NCI-H187 (cell line): Measurements from ENCODE around the gene TATDN2.
A peak's percentile ranks its signal among the peaks of the same experiment; 100 is the strongest.

Experiments
- DNase-seq, 2 experiments: peaks; one replicate each; lab custom pipeline; 2025; lab: John Stamatoyannopoulos, UW

TATDN2 gene, protein sequence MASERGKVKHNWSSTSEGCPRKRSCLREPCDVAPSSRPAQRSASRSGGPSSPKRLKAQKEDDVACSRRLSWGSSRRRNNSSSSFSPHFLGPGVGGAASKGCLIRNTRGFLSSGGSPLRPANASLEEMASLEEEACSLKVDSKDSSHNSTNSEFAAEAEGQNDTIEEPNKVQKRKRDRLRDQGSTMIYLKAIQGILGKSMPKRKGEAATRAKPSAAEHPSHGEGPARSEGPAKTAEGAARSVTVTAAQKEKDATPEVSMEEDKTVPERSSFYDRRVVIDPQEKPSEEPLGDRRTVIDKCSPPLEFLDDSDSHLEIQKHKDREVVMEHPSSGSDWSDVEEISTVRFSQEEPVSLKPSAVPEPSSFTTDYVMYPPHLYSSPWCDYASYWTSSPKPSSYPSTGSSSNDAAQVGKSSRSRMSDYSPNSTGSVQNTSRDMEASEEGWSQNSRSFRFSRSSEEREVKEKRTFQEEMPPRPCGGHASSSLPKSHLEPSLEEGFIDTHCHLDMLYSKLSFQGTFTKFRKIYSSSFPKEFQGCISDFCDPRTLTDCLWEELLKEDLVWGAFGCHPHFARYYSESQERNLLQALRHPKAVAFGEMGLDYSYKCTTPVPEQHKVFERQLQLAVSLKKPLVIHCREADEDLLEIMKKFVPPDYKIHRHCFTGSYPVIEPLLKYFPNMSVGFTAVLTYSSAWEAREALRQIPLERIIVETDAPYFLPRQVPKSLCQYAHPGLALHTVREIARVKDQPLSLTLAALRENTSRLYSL

DNA sequence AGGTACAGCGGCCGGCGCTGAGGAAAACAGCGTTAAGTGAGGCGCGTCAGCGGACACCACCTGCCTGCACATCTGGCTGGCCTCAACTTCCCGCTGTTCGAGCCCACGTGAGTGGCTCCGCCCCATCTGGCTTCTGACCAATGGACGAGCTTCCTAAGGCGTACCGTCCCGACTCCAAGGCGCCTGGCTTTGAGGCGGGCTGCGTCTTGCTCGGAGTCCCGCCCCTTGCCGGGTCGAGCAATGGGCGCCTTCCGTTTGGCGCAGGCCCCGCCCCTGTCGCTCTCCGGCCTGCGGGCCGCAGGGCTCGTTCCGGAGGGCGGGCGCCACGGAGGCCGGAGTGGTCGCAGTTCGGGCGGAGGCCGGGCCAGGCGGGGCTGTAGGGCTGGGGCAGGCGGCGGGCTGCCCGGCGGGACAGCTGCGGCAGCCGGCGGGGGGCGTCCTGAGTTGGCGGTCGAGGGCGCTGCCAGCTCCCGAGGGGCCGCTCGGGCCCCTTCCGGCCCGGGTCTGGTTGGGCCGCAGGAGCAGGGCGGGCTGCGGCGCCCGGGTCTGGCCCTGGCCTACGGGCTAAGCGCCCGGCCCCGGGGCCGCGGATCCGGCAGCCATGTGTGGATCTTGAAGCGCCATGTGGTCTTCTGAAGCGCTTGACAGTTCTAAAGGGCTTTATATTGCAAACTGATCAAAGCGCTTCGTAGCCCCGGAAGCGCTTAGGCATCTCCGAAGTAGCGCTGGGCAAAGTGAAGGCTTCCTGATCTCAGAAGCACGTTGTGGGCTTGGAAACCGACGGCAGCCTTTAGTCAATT lies at the start of gene TATDN2:
TSS of gene TATDN2 (plus strand) at position 276 of the 800 bp plus-strand sequence. CDS start 742 bp downstream, outside the sequence.
- DNase-seq, result peak; percentile 78 to 88

DNA sequence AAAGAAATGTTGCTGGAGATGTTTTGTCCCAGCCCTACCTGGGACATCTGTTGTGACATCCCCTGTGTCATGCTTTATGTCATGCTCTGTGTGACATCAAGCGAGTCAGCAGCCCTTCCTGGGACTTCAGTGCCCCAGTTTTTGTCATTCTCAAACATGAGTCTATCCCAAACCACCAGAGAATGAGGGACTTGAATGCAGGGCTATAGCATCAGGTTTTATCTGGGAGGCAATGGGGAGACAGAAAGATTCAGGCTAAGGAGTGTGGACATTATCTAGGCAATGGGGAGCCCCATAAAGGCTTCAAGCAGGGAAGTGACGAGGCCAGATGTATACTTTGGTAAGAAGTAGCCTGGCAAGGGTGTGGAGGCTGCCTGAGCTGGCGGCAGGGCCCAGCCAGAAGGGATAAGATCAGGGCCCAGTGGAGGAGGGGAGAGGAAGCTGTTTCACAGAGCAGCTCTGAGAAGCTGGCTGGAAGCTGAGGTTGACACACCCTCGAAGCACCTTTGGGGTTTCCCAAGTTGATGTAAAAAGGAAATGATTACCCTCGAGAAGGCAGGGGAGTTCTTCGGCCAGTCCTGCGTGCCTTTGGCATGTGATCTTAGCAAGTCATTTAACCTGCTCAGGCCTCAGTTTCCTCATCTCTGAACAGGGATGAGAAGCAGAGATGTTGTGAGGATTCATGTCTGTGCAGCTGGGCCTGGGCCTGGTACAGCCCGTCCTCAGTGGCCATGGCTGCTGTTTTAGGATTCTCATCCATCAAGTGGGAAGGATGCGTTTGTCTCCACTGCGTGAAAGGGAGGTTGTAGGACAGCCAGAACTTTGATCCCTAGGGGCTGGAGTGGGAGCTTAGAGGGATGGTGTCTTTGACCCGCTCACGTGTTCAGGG lies 49.3 kb upstream of the TATDN2 start:
- DNase-seq, result no peak

DNA sequence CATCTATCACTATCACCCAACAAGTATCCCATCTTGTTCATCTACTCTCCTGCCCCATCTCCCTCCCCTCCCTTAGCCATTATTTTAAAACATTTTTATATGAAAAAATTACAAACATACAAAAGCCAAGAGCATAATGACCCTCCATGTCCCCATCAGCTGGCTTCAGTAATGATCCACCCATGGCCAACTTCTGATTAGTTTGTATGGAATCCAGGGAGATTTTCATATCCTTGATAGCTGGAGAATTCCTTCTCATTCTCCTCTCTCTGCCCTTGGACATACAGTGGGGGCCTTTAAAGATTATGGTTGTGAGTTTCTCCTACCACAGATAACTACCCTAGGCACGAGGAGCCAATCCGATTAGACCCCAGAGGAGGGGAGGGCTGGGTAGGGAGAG lies 43.3 kb upstream of the TATDN2 start:
- DNase-seq, result no peak

DNA sequence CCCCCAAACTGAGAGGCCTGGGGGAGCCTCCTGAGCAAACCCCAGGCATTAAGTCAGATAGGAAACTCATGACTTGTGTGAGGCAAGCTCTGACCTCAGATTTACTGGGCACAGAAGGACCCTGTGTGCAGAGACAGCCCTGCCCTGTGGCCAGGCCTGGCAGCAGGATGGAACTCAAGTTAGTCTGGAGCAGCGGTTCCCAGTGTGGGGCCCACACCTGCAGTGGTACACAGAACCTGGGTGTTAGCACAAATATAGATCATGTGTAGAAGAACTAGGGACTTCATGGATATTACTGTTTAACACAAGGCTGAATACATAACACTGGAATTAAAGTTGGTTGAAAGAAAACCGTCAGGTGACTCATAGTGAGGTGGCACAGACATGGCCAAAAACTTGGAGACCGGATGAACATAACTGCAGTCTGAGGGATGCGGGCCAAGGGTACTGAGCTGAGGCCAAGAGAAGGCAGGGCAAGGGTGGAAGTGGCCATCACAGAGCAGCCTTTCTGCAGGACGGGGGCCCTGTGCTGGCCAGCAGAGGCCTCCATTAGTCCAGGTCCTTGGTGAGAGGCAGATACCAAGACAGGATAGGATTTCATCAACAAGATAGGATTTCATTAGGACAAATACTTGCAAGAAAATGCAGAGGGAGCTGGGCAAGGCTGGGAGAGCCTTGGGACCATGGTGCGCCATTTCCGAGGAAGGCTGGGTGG lies 42.7 kb upstream of the TATDN2 start:
- DNase-seq, result no peak

DNA sequence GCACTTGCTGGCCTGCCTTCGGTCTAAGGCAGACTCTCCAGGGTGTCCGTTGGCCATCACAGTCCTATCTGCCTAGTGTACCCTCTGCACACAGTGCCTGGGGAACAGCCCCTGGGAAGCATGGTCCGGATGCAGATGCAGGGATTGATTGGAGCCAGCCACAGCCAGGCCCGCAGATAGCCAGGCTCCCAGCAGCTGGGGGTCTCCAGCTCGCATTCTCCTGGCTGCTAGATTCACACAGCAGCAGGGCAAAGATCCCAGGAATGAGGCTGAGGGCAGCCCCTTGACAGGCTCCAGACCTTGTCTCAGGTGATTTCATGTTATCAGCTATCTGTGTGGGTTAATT lies 42.1 kb upstream of the TATDN2 start:
- DNase-seq, result no peak

DNA sequence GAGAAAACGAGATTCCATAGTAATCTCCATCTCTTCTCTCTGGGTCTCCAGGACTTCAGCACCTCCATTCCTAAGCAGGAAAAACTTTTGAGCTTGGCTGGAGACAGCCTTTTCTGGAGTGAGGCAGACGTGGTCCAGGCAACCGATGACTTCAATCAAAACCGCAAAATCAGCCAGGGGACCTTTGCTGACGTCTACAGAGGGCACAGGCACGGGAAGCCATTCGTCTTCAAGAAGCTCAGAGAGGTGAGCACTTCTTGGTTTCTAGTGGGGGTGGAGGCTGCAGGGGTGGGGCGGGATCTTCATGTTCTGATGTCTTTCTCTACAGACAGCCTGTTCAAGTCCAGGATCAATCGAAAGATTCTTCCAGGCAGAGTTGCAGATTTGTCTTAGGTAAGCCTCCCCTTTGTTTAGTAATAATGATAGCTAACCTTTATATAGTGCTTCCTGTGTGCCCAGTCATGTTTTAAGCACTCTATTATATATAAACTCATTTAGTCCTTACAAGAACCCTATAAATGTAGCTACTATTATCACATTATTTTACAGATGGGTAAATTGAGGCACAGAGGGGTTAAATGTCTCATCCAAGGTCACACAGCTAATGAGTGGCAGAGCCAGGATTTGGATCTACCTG lies 35.0 kb upstream of the TATDN2 start:
- DNase-seq, result no peak

DNA sequence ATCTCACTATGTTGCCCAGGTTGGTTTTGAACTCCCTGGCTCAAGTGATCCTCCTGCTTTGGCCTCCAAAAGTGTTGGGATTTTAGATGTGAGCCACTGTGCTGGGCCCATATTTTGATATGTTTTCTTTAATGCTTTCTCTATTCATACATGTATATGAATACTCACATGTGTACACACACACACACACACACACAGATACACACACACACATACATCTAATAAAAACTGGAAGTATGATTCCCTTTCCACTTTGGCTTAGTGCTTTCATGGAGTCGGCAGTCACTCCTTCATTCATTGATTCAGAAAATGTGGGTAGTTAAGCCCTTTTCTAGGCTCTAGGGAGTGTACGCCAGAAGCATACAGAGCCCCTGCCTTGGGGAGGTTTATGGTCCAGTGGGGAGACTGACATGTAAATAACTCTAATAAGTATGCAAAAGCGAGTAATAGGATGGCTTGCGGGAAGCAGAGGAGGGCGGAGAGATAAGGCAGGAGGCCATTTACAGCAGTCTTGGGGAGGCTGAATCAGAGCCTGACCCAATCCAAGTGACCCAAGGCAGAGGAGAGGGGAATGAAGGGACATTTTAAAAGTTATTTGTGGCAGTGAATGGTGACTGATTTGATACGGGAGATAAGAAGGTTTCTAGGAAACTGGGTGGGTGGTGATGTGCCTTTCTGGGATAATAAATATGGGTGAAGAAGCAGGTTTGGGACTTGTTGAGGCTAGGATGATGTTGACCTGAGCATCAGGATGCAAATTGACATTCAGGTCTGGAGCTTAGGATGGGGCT lies 32.5 kb upstream of the TATDN2 start:
- DNase-seq, result no peak

DNA sequence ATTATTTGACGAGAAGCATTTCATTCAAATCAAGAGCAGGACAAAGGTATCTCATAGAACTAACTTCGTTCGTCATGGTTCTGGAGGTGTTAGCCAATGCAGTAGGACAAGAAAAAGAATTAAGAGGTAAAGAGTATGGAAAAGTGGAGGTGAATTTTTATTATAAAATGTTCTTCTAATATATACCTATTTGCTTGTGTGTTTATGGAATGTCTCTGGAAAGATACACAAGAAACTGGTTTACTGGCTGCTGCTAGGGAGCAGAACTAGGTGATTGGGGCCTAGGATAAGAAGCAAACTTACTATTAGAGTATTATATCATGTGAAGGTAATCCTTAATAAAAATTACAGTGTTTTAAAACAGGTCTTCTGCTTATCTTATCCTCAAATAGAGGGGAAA lies 30.9 kb upstream of the TATDN2 start:
- DNase-seq, result no peak

DNA sequence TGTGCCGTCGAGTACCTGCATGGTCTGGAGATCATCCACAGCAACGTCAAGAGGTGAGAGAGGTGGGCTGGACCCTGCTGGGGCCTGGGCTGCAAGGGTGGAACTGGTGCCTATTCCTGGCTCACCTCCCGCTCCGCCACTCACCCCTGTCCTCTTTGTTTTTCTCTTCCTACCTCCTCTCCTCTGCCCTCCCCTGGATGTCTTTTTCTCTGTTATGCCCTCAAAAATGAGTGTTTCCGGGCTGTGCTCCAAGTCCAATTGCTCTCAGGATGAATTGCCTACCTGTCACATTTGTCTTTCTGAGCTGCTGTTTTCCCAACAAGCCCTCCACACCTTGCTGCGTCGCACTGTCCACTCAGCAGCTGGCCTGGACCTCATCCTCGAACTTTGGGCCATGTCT lies 28.5 kb upstream of the TATDN2 start:
- DNase-seq, result no peak

DNA sequence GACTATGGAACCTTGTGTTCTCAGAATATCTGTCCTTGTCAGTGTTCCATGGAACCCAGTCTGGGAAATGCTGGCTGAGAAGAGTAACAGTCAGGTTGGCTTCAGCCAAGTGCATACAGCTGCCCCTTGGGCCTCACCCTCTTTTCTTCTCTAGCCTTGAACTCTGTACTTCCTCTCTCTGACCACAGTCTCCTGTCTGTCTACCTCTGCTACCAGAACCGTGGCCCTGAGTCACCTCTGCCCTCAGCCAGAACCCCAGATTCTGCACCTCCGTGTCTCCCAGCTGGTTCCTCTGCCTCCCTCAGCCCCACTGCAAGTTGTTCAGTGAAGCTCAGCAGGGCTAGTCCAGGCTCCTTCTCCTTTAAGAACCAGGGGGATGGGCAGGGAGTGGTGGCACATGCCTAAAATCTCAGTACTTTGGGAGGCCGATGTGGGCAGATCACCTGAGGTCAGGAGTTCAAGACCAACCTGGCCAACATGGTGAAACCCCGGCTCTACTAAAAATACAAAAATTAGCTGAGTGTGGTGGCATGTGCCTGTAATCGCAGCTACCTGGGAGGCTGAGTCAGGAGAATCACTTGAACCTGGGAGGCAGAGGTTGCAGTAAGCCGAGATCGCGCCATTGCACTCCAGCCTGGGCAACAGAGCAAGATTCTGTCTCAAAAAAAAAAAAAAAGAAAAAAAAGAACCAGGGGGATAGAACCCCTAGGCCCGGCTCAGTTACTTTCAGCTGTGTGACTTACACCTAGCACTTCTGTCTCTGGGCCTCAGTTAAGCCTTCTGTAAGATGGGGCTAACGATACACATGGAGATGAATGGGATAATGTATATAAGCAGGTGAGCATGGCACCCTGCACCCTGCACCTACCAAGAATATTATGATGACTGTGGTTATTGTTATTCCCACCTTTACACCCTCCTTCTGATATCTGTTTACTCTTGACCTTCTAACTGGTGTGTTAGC lies 24.3 kb upstream of the TATDN2 start:
- no peak for DNase-seq

DNA sequence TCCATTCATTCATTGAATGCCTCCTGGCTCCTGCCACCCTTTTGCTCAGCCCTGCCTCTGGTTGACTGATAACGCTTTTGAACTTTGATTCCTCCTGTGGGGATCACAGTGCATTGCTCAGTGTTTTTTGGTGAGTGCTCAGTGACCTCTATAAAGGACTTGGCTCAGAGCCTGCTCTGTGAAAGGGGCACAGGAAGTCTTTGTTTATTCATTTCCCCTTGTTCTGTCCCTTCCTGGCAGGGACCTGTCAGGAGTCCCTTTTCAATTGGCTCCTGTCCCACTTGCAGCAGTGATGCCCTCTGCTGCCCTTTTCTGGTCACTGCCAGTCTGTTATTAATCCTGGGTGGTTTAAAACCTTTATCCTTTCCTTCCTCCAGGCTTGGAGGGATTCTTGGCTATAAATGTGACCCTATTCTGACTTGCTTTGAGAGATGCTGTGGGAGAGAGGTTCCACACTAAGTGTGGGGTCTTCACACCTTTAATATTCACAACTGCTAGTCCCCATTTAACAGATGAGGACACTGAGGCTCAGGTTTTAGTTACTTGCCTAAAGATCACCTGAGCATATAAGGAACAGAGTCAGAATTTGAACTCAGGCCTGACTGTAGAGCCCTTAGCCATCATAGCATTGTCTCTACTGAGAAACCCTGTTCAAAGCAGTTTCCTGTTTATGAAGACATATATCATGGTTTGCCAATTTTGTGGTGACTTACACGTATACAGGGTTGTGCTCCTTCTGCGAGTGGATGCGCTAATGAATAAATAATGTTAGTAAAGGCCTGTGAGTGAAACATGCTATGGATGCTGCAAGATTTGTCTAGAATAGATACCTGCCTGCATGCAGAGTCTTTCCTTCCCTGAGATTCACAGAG lies 23.2 kb upstream of the TATDN2 start:
- DNase-seq, result peak in 1 of 2 experiments; percentile 0

DNA sequence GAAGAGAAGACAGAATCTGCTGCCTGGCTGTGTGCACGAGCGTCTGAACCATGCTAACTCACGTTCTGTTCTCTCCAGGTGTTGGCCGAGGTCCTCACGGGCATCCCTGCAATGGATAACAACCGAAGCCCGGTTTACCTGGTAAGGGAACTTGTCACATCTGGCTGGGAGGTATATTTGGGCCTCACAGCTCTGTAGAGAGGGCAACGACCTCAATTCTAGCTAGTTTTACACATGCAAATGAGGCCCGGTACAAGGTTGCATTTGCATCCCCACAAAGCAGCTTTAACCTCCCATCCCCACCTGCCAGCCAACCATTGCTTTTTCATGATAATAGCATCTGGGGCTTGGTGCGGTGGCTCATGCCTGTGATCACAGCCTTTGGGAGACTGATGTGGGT lies 22.0 kb upstream of the TATDN2 start:
- DNase-seq, result no peak

DNA sequence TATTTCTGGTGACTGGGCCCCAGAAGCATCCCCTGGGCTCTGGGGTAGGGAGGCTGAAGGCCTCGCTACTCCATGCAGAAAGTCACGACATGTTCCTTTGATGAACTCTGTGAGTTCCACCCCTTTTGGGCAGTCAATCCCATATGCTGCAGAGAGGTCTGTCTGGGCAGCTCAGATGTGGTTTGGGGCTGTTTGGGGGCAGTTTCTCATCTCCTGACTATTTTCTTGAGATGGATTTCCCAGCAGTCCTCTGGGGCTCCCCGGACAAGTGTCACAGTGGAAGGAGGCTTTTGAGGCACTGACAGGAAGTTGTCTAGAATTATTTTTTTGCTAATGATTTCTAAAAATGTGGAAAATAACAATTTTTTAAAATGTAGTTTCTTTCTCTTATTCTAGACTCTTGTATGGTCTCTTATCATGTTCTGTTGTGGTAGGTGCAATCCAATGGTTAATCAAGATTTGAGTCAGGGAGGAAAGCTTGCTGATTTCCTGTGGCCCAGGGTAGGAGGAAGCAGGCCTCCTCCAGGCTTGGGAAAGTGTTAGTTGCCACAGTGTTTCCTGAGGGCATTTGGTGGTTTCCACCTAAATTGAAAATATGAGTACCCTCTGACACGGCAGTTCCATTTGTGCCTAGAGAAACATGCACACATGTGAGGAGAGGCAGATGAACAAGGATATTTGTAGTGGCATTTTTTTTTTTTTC lies 19.9 kb upstream of the TATDN2 start:
- DNase-seq, result no peak

DNA sequence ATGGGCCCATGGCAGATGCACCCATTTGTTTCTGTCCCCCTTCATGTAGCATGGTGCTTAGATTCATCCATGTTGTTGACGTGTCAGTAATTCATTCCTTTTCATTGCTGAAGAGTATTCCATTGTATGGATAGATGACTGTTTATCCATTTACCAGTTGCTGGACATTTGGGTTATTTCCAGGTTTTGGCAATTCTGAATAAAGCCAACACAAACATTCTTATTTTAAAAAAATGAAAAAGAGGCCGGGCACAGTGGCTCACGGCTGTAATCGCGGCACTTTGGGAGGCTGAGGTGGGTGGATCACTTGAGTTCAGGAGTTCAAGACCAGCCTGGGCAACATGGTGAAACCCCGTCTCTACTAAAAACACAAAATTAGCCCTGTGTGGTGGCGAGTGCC lies 18.7 kb upstream of the TATDN2 start:
- DNase-seq, result no peak

DNA sequence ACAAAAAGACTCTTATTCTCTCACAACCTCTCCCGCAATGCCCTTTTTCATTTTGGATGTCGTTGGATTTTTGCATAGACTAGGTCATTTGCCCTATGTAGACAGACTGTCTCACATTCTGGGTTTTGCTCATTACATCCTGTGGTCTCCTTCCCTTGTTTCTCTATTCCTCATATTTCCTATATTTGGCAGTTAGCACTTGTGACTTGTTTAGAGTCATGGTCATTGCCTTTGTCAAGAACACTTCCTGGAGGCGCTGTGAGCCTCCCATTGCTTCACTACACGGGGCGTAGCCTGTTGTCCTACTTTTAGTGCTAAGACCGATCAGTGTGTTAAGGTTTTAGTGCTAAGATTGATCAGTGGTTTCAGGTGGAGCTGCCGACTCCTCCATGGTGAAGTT lies 16.1 kb upstream of the TATDN2 start:
- DNase-seq, result no peak

DNA sequence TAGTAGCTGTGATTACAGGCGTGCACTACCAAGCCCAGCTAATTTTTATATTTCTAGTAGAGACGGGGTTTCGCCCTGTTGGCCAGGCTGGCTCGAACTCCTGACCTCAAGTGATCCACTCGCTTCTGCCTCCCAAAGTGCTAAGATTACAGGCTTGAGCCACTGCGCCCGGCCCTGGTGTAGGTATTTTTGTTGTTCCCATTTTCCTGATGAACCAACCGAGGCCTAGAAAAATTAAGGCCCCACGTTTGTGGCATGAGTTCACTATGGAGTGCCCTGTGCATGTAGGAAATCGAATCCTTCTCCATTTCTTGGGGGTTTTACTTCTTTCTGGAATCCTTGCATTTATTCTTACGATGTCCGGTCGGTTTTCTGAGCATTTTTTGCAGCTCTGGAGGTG lies 14.3 kb upstream of the TATDN2 start:
- no peak for DNase-seq
